CD4-positive, alpha-beta T cell treated with Interleukin-17A for 4 hours (primary cell): ENCODE data around the gene CEP164.

ENCODE experiments used
- DNase-seq: peaks from one replicate; pipeline ENCODE4 v3.0.0-alpha.2; 2020; ENCODE audit warnings: mixed read lengths

The CEP164 gene

GRCh38 chr11:117424781-117425180, 97.1 kb downstream of the CEP164 start:
- DNase-seq, result no peak

GRCh38 chr11:117425679-117426296, 98.1 kb downstream of the CEP164 start:
- DNase-seq, result no peak

GRCh38 chr11:117426297-117426685, 98.6 kb downstream of the CEP164 start:
- DNase-seq, result peak; percentile 72

- no peak for DNase-seq
Observed at GRCh38 chr11:117426941-117427340, 99.3 kb downstream of the CEP164 start.

- no peak for DNase-seq
Observed at GRCh38 chr11:117427356-117427874, 99.8 kb downstream of the CEP164 start.

- no peak for DNase-seq
Observed at GRCh38 chr11:117428186-117428855, 100.7 kb downstream of the CEP164 start.

- DNase-seq, result no peak
Observed at GRCh38 chr11:117428856-117429229, 101.2 kb downstream of the CEP164 start.

GRCh38 chr11:117430293-117430955, 102.8 kb downstream of the CEP164 start:
- DNase-seq, result no peak

- DNase-seq, result no peak
Observed at GRCh38 chr11:117431436-117431835, 103.8 kb downstream of the CEP164 start.

- DNase-seq, result no peak
Observed at GRCh38 chr11:117433717-117434116, 106.1 kb downstream of the CEP164 start.

GRCh38 chr11:117434481-117434880, 106.8 kb downstream of the CEP164 start:
- DNase-seq, result no peak

GRCh38 chr11:117435326-117435725, 107.7 kb downstream of the CEP164 start:
- no peak for DNase-seq

- no peak for DNase-seq
Observed at GRCh38 chr11:117437041-117437790, 109.6 kb downstream of the CEP164 start.

GRCh38 chr11:117437791-117438130, 110.1 kb downstream of the CEP164 start:
- DNase-seq, result no peak

GRCh38 chr11:117438371-117439000, 110.8 kb downstream of the CEP164 start:
- no peak for DNase-seq

- DNase-seq, result no peak
Observed at GRCh38 chr11:117439256-117439655, 111.6 kb downstream of the CEP164 start.

- no peak for DNase-seq
Observed at GRCh38 chr11:117440258-117440657, 112.6 kb downstream of the CEP164 start.

GRCh38 chr11:117441146-117441975, 113.7 kb downstream of the CEP164 start:
- DNase-seq, result no peak

GRCh38 chr11:117442049-117442868, 114.6 kb downstream of the CEP164 start:
- DNase-seq, result no peak

GRCh38 chr11:117442869-117443239, 115.2 kb downstream of the CEP164 start:
- DNase-seq, result no peak
